ENCODE data around the gene TPBGL. TPM values are rescaled to one million over a fixed set of nuclear protein-coding genes. Genes with fewer than 3 reads are reported as not detected.
"Not testable (repeated sequence)": the region's sequence is repeated elsewhere in the genome, so short reads cannot be mapped to it uniquely, and the experiment has no call there.

TPBGL gene
- total RNA-seq, 1 donor from 2014 or later = not detected

DNA sequence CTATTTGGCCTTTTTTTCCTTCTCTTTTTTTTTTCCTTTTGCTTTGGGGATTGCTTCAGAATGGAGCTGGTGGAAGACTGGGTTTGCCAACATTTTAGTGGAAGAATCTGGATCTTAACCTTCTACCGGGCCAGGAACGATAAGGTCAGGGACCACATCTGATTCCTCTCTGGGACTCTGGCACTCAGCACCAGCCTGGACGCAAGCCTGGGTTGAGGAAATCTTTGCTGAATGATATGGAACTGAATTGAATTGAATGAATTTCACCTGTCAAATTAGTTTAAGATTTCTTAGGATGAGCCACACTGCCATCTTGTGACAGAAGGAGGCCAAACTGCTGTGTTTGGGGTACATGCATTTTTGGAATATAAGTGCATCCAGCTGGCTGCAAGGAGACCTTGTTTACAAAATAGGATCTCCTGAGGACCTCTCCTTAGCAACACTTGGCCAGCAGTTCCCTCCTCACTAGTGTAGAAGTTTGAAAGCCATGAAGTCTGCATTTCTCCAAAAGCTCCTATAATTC lies 30.4 kb downstream of the TPBGL start:
- FAIRE-seq (no peak), DNase-seq (ENCODE audit: low spot score in 2 of 2) (no peak)

GRCh38 chr11:75271730-75272129 lies 31.2 kb downstream of the TPBGL start:
- no peak for DNase-seq (ENCODE audit: low spot score in 2 of 2)
- FAIRE-seq = no peak

GRCh38 chr11:75272391-75272790 lies 31.8 kb downstream of the TPBGL start:
- no peak for FAIRE-seq
- DNase-seq (ENCODE audit: low spot score in 2 of 2) = no peak

DNA sequence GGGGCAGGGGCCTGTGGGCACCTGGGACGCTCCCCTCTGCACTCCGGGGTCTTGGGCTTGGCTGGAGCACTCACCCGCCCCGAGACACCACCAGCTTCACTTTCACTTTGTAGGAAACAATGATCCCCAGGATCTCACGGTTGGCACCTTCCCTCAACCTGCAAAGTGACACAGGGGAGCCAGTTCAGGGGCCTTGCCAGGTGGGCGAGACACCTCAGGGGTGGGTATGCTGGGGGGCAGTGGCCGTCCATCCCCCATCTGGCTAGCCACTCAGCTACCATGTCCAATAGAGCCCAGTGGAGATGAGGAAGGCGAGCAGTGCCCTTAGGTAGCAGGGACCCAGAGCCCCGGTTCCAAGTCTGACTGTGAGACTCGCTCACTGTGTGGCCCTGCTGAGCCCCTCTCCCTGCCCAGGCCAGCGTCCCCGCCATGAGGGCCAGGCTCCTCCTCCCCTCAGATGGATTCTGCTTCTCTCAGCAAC lies 32.3 kb downstream of the TPBGL start:
- DNase-seq (ENCODE audit: low spot score in 2 of 2) = no peak

DNA sequence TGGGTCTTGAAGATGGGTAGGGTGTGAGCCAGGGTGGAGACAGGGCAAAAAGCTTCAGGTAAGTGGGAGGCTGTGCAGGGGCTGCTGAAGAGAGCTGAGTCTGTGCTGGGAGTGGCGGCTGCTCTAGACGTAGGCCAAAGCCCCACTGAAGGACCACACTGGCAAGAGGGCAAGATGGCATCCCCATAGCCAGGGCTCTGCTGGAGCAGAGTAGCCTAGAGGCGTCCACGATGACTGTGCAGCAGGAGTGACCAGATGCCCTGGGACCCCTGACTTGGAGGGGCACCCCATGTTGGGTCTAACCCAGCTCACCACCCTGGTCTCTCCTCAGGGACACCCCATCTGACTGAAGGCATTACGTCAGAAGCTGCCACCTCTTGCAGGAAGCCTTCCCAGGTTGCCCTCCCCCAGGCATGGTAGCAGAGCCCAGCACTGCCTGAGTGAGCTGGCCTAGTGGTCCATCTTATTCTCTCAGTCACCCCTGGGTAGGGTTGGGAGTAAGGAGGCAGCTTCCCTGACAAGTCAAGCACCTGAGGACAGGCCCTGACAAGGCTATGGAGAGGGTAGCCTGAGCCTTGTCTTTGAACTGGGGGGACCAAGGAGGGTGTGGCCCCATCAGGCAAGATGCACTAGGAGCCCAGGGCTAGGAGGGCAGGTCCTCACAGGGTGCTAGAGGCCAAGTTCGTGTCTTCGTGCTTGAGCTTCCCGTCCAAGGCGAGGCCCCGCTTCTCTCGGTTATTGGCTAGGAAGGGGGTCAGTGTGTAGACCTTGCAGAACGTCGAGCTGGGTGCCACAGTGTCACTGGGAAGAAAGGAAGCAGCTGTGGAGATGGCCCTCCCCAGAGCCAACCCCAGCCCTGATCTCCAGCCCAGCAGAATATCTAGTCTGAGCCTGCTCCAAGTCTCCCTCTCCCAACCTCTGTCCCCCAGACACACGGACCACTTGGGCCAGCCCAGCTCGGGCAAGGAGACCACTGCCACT lies 33.1 kb downstream of the TPBGL start:
- FAIRE-seq (no peak), DNase-seq (ENCODE audit: low spot score in 2 of 2) (no peak)

More for the DNA sequence above, 32.3 kb downstream of the TPBGL start:
- FAIRE-seq = no peak

- FAIRE-seq; DNase-seq (ENCODE audit: low spot score in 2 of 2): not testable (repeated sequence)
Observed at GRCh38 chr11:75274716-75275115, 34.1 kb downstream of the TPBGL start.

DNA sequence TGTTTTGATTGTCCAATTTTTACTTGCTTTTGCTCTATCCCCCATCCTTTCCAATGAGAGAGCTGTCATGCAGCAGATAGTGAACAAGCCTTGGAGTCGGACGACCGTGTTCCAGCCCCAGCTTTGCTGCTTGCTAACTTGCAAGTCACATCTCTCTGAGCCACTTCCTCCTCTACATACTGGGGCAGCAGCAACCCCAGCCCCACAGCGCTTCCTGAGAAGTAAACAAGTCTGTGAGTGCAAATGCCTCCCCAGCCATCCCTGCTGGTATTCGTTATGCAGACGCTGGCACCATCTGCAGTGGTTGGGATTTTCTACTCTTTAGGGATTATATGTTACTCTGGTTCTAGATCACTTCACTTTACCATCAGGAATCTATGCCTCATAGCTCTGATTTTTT lies 35.0 kb downstream of the TPBGL start:
- no peak for FAIRE-seq
- DNase-seq (ENCODE audit: low spot score in 2 of 2) = no peak

DNA sequence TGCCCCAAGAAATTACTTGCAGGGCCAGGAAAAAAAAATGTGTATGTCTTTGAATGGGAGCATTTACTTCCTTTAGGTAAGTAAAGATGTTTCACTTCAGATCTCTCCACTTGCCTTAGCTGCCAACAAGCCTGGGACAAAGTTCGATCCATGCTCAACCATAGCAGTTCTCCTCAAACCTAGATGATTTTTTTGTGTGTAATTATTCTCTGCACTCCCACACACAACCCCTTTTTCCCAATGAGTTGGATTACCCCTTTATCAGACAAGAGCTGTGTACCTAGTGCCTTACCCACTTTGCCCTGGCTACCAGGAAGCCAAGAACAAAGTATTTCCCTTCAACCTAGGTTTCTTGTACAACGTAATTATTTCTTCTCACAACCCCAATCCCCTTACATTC lies 35.6 kb downstream of the TPBGL start:
- FAIRE-seq = no peak
- DNase-seq (ENCODE audit: low spot score in 2 of 2) = no peak

- FAIRE-seq = no peak
- no peak for DNase-seq (ENCODE audit: low spot score in 2 of 2)
Observed at GRCh38 chr11:75276686-75277085, 36.1 kb downstream of the TPBGL start.

- FAIRE-seq = no peak
Observed at GRCh38 chr11:75277211-75277805, 36.7 kb downstream of the TPBGL start.

DNA sequence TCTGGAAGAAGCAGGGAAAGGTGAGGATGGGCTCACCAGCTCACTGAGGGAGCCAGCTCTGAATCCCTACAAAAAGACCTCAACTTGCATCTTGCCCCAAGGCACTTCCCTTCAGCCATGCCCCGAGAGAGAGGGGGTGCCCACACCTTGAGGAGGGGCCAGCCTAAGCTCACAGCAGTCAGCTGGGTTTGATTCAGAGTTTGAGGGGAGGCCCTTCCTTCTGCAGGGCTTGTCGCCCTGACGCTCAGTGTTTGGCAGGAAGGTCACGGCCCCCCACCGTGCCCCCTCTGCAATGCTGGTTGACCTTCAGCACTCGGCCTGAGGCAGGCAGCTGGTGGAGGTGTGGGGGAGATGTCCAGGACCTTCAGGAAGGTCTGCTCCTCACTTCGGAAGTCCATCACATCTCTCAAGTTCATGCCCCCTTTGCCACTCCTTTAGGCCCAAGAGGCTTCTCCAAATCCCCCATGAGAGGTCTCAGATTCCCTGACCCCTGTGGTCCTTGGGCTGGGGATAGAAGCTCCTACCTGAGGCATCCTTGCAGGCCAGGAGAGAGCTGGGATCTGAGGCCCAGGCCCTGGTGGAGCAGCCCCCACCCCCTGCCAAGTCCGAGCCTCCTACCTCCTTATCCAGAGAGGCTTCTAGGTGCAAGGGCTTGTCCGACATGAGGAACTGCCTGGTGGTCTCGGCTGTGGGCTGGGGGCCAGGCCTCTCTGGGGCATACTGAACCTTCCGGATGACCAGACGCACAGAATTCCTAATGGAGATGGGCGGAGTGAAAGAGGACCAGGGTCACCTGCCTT lies 37.6 kb downstream of the TPBGL start:
- DNase-seq (ENCODE audit: low spot score in 2 of 2) (no peak), FAIRE-seq (no peak)

More at GRCh38 chr11:75277211-75277805, 36.7 kb downstream of the TPBGL start:
- DNase-seq (ENCODE audit: low spot score in 2 of 2) = no peak

- no peak for FAIRE-seq
- DNase-seq (ENCODE audit: low spot score in 2 of 2) = no peak
Observed at GRCh38 chr11:75279273-75279672, 38.7 kb downstream of the TPBGL start.

- FAIRE-seq (no peak), DNase-seq (ENCODE audit: low spot score in 2 of 2) (peak; percentile 79 to 90)
Observed at GRCh38 chr11:75280227-75280701, 39.7 kb downstream of the TPBGL start.

DNA sequence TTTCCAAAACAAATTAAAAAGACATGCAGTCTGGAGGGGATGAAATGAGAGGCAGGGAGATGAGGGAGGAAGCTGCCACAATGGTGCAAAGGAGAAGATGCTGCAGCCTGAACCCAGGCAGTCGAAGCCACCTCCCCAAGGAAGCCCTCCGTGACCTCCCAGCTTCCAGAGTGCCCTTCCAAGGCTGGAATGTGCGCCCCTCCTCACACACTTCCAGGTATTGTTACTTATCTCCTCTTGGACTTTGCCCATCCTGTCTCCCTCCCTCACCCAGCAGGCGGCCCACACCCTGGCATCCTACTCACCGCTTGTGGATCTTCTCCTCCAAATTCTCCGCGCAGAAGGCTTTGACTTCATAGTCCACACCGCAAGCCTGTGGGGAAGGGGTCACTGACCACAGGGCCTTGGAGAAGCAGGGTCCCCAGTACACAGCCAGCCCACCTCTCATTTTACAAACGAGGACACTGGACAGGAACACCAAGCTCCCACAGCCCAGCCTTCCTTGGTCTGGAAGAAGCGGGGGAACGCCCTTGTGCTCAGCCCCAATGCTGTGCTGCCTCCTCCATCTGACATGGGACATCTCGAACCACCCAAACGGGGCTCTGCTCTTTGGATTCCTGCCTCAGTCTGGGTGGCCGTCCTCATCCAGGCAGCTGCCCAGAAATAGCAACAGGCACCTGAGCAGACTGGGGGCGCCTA lies 40.3 kb downstream of the TPBGL start:
- no peak for FAIRE-seq
- no peak for DNase-seq (ENCODE audit: low spot score in 2 of 2)

- FAIRE-seq = no peak
- DNase-seq (ENCODE audit: low spot score in 2 of 2) = no peak
Observed at GRCh38 chr11:75281469-75282095, 41.0 kb downstream of the TPBGL start.

DNA sequence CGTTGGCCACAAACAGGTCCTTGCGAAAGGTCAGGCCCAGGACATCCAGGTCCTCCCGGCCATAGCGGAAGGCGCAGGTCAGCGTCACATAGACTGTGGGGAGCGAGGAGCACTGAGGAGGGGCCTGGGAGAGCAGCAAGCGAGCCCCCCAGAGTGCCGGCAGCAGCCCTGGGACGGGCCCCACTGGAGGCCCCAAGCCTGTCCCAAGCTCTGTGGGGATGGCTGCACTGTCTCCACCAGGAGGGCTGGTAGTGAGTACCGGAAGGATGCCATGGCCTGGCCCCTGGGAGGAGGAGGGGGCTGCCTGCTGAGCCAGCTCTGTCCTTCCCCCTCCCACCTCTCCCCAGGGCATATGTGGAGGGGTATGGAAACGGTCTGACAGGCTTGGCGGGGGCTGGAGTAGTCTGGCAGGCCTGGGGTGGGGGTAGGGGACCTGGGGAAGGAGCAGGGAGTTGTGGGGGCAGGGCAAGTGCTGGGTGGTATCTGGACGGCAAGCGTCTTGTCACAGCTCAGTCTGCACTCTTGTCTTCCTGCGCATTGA lies 42.9 kb downstream of the TPBGL start:
- no peak for DNase-seq (ENCODE audit: low spot score in 2 of 2)
- FAIRE-seq = no peak

GRCh38 chr11:75285776-75286360 lies 45.3 kb downstream of the TPBGL start:
- DNase-seq (ENCODE audit: low spot score in 2 of 2) (no peak), FAIRE-seq (no peak)

- FAIRE-seq (no peak), DNase-seq (ENCODE audit: low spot score in 2 of 2) (no peak)
Observed at GRCh38 chr11:75286826-75287465, 46.4 kb downstream of the TPBGL start.

Data from frontal cortex (tissue), 4 donors.